Measurements from ENCODE around the gene RTEL1.

RTEL1 gene

DNA sequence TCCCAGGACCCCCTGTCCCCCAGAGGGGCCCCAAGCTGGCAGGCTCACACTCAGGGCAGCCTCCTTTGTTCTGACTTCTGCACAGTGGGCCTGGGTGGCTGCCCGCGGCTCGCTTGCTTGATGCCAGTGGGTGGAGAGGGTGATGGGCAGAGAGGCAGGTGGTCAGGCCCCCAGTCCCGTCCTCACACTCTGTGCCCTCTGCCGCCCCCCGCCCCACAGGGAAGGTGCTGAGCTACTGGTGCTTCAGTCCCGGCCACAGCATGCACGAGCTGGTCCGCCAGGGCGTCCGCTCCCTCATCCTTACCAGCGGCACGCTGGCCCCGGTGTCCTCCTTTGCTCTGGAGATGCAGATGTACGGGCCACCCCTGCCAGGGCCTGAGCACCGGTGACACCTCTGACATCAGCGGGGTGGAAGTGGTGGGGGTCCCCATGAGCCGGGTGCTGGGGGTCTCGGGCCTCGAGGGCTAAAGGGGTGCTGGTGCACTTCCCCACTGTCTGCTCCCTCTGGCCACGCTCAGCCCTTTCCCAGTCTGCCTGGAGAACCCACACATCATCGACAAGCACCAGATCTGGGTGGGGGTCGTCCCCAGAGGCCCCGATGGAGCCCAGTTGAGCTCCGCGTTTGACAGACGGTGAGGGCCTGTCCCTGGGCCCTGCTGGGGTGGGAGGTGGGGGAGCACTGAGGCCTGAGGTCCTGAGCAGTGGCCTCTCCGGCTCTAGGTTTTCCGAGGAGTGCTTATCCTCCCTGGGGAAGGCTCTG is 29.5 kb downstream of the RTEL1 start:
- no peaks in the 10 kb centered on the region for H3K27me3 ChIP-seq
- H3K9me3 ChIP-seq, result no peaks in the 10 kb centered on the region
- TF ChIP-seq, protein P1, sequence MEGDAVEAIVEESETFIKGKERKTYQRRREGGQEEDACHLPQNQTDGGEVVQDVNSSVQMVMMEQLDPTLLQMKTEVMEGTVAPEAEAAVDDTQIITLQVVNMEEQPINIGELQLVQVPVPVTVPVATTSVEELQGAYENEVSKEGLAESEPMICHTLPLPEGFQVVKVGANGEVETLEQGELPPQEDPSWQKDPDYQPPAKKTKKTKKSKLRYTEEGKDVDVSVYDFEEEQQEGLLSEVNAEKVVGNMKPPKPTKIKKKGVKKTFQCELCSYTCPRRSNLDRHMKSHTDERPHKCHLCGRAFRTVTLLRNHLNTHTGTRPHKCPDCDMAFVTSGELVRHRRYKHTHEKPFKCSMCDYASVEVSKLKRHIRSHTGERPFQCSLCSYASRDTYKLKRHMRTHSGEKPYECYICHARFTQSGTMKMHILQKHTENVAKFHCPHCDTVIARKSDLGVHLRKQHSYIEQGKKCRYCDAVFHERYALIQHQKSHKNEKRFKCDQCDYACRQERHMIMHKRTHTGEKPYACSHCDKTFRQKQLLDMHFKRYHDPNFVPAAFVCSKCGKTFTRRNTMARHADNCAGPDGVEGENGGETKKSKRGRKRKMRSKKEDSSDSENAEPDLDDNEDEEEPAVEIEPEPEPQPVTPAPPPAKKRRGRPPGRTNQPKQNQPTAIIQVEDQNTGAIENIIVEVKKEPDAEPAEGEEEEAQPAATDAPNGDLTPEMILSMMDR (IDR thresholded peaks at IDR 0.05; ENCODE audit: low read depth, low read length), result no peak
- no peak overlapping the region for H3K4me3 ChIP-seq (ENCODE audit: low read depth, low read length)
- no peak for DNase-seq
- peaks cover 18% of the 10 kb centered on the region for H3K36me3 ChIP-seq
- H3K4me1 ChIP-seq, result no peaks in the 10 kb centered on the region

DNA sequence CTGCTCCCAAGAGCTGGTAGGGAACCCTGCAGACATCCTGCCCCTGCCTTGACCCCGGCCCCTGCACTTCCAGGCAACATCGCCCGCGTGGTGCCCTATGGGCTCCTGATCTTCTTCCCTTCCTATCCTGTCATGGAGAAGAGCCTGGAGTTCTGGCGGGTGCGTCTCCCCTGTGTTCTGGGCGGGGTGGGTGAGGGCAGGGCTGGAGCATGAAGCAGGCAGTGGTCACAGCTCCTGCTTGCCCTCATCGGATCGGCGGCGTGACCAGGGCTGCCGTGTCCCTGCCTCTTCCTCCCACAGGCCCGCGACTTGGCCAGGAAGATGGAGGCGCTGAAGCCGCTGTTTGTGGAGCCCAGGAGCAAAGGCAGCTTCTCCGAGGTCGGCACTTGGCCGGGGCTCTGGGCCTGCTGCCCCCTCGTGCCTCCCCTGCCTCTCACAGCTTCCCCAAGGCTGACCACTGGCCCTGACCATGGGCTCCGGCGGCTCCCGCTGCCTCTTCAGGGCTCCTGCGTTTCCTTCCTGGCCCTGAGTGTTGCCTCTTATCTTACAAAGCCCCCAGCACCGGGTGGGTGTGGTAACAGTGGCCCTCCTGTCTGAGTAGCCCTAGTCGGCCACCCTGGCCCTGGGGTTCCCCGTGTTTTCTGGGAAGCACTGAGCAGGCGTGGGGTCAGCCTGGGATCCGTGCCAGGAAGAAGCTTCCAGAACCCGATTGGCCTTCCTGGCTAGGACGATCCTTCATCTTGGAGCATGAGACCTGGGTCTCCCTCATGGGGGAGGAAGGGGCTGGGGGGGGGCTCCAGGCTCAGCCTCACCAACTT is 30.3 kb downstream of the RTEL1 start:
- Histone ChIP-seq H3K4me3 (ENCODE audit: low read depth, low read length) (no peak overlapping the region), H3K4me1 (no peaks in the 10 kb centered on the region), H3K27me3 (no peaks in the 10 kb centered on the region), H3K9me3 (no peaks in the 10 kb centered on the region), H3K36me3 (peaks cover 9% of the 10 kb centered on the region)
- DNase-seq, result no peak
- TF ChIP-seq, protein P1 (IDR thresholded peaks at IDR 0.05; ENCODE audit: low read depth, low read length), result no peak

DNA sequence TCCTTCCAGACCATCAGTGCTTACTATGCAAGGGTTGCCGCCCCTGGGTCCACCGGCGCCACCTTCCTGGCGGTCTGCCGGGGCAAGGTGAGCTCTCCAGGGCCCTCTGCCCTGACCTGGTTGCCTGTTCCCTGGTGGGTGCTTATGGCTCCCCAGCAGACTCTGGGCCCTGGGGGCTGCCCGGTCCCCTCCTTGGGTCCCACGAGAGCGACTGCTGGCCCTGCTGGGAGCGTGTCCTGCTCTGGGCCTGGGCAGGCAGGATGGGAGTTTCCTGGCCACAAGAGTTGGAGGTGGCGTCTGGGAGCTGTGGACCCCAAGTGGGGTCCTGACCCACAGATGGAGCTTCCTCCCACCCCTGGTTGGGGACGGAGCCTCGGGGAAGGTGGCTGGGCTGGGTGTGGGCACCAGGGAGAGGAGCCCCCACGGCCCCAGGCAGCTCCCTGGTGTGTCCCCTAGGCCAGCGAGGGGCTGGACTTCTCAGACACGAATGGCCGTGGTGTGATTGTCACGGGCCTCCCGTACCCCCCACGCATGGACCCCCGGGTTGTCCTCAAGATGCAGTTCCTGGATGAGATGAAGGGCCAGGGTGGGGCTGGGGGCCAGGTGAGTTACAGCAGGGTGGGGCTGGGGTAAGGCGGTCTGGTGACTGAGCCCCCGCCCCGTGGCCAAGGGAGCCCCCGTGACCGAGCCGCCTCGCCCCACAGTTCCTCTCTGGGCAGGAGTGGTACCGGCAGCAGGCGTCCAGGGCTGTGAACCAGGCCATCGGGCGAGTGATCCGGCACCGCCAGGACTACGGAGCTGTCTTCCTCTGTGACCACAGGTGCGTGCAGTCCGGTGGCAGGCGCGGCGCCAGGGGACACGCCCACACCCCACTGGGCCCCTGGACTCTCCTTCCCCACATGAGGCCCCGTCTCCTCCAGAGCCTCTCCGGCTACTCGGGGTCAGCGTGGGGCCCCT is 31.2 kb downstream of the RTEL1 start:
- H3K4me1 ChIP-seq, result no peaks in the 10 kb centered on the region
- no peaks in the 10 kb centered on the region for H3K9me3 ChIP-seq
- peaks cover 9% of the 10 kb centered on the region for H3K36me3 ChIP-seq
- TF ChIP-seq, protein P1 (IDR thresholded peaks at IDR 0.05; ENCODE audit: low read depth, low read length), result no peak
- H3K4me3 ChIP-seq (ENCODE audit: low read depth, low read length), result no peak overlapping the region
- H3K27me3 ChIP-seq, result no peaks in the 10 kb centered on the region
- DNase-seq, result no peak

DNA sequence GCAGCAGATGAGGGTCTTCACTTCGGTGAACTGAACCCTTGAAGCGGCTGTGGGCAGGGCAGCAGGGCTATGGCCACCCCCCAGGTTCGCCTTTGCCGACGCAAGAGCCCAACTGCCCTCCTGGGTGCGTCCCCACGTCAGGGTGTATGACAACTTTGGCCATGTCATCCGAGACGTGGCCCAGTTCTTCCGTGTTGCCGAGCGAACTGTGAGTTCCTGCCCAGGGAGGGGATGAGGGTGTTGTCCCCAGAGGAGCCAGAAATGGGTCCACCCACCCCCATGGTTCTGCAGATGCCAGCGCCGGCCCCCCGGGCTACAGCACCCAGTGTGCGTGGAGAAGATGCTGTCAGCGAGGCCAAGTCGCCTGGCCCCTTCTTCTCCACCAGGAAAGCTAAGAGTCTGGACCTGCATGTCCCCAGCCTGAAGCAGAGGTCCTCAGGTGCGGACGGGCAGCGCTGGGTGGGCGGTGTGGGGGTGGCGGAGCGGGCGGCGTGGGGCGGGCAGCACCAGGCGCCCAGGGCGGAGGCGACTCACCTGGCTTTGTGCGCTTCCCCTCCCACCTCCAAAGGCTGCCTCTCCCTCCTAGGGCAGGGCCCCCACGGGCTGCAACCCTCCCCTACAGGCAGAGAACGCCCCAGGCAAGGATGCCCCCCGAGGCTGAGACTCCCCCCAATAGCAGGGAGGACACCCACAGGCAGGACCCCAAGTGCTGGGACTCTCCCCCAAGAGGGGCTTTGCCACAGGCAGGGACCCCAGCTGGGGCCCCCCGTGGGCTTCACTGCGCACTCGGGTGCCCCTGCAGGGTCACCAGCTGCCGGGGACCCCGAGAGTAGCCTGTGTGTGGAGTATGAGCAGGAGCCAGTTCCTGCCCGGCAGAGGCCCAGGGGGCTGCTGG is 32.1 kb downstream of the RTEL1 start:
- Histone ChIP-seq H3K27me3 (no peaks in the 10 kb centered on the region), H3K36me3 (peaks cover 9% of the 10 kb centered on the region), H3K4me3 (ENCODE audit: low read depth, low read length) (no peak overlapping the region), H3K9me3 (no peaks in the 10 kb centered on the region), H3K4me1 (no peaks in the 10 kb centered on the region)
- TF ChIP-seq, protein P1 (IDR thresholded peaks at IDR 0.05; ENCODE audit: low read depth, low read length), result no peak
- DNase-seq, result no peak

DNA sequence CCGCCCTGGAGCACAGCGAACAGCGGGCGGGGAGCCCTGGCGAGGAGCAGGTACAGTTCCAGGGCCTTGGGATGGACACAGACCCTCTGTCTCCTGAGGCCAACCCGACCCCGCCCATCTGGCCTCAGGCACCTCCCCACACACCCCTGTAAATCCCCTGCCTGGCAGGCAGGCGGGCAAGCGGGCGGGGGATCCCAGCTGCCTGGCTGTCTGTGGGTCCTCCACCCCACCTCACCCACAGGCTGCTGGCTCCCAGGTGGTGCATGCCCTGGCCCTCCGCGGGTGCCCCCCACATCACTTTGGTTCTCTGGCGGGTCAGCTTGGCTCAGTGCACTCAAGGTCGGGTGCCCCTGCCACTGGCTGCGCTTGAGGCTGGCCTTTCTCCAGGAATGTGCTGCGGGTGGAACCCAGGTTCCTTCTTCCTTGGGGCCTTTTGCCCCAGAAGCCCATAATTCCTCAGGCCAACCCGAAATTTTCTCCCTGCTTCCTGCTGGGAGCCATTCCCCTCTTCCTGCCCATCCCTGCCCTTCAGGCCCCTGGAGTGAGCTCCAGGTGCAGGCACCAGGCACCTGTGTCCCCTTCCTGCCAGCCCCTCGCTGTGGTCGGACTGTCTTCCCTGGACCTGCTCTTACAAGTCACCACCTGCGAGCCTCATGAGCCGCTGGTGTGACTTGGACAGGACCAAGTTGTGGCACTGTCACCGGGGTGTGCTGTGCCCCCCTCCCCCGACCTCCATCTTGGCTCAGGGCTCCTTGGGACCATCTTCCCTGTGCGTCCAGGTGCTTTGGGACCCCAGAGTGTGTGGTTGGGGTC is 33.0 kb downstream of the RTEL1 start:
- no peak for DNase-seq
- TF ChIP-seq, protein P1 (IDR thresholded peaks at IDR 0.05; ENCODE audit: low read depth, low read length), result no peak
- Histone ChIP-seq H3K27me3 (no peaks in the 10 kb centered on the region), H3K4me1 (no peaks in the 10 kb centered on the region), H3K9me3 (no peaks in the 10 kb centered on the region), H3K4me3 (ENCODE audit: low read depth, low read length) (no peak overlapping the region), H3K36me3 (peaks cover 2% of the 10 kb centered on the region)
